IPS-20b (cell line): ENCODE measurements around the gene ZFPM1.

Source experiments
- H3K27ac ChIP-seq: one replicate; pipeline ENCODE4 v1.5.1; 2013; ENCODE audit warnings: low read length
- H3K27me3 ChIP-seq: 2 replicates; pipeline ENCODE4 v1.6.1; 2013; ENCODE audit warnings: mild to moderate bottlenecking, low read length, inconsistent platforms; ENCODE audit not compliant: insufficient read depth
- H3K36me3 ChIP-seq: 2 replicates; pipeline ENCODE4 v1.6.1; 2013; ENCODE audit warnings: low read depth, mild to moderate bottlenecking, inconsistent platforms, low read length, moderate library complexity; ENCODE audit not compliant: insufficient read depth
- H3K4me1 ChIP-seq: 2 replicates; pipeline ENCODE4 v1.6.1; 2013; ENCODE audit warnings: mild to moderate bottlenecking, control low read depth, inconsistent platforms, low read length, moderate library complexity; ENCODE audit not compliant: insufficient read depth
- H3K4me3 ChIP-seq: 2 replicates; pipeline ENCODE4 v1.5.1; 2013; ENCODE audit warnings: mild to moderate bottlenecking, low read length, inconsistent platforms
- H3K9ac ChIP-seq: 2 replicates; pipeline ENCODE4 v1.6.1; 2013; ENCODE audit warnings: low read depth, mild to moderate bottlenecking, inconsistent platforms, low read length, moderate library complexity
- H3K9me3 ChIP-seq: 2 replicates; pipeline ENCODE4 v1.6.1; 2013; ENCODE audit warnings: mild to moderate bottlenecking, low read depth, low read length, inconsistent platforms; ENCODE audit not compliant: insufficient read depth

The ZFPM1 gene

GRCh38 chr16:88446736-88447135 lies 6.3 kb upstream of the ZFPM1 start:
- Histone ChIP-seq H3K4me1 (no peaks in the 10 kb centered on the region), H3K9me3 (no peaks in the 10 kb centered on the region), H3K27ac (no peak overlapping the region), H3K9ac (no peak overlapping the region), H3K27me3 (peaks cover 21% of the 10 kb centered on the region), H3K4me3 (no peak overlapping the region), H3K36me3 (no peaks in the 10 kb centered on the region)

GRCh38 chr16:88447881-88448280 lies 5.2 kb upstream of the ZFPM1 start:
- H3K9me3 ChIP-seq: no peaks in the 10 kb centered on the region
- no peaks in the 10 kb centered on the region for H3K4me1 ChIP-seq
- H3K27me3 ChIP-seq: peaks cover 29% of the 10 kb centered on the region
- no peak overlapping the region for H3K27ac ChIP-seq
- H3K9ac ChIP-seq: no peak overlapping the region
- H3K36me3 ChIP-seq: no peaks in the 10 kb centered on the region
- H3K4me3 ChIP-seq: no peak overlapping the region

- H3K4me1 ChIP-seq: no peaks in the 10 kb centered on the region
- H3K27ac ChIP-seq: no peak overlapping the region
- no peaks in the 10 kb centered on the region for H3K36me3 ChIP-seq
- no peaks in the 10 kb centered on the region for H3K9me3 ChIP-seq
- H3K27me3 ChIP-seq: peaks cover 30% of the 10 kb centered on the region
- no peak overlapping the region for H3K4me3 ChIP-seq
- no peak overlapping the region for H3K9ac ChIP-seq
Observed at GRCh38 chr16:88448461-88449266, 4.4 kb upstream of the ZFPM1 start.

- Histone ChIP-seq H3K4me1 (no peaks in the 10 kb centered on the region), H3K36me3 (no peaks in the 10 kb centered on the region), H3K9ac (no peak overlapping the region), H3K9me3 (no peaks in the 10 kb centered on the region), H3K4me3 (no peak overlapping the region), H3K27me3 (peaks cover 35% of the 10 kb centered on the region), H3K27ac (no peak overlapping the region)
Observed at GRCh38 chr16:88449267-88449561, 3.9 kb upstream of the ZFPM1 start.

GRCh38 chr16:88451586-88452481 lies 1.2 kb upstream of the ZFPM1 start:
- no peak overlapping the region for H3K27ac ChIP-seq
- no peaks in the 10 kb centered on the region for H3K36me3 ChIP-seq
- H3K9me3 ChIP-seq: no peaks in the 10 kb centered on the region
- H3K4me1 ChIP-seq: 0 out of 2 replicates have a peak, but pooled peaks cover 4% of the 10 kb centered on the region
- no peak overlapping the region; the same call in 1 of the 2 replicates for H3K4me3 ChIP-seq
- no peak overlapping the region for H3K9ac ChIP-seq
- peaks cover 61% of the 10 kb centered on the region for H3K27me3 ChIP-seq

- peak overlapping the region; percentile 68; the same call in 1 of the 2 replicates for H3K4me3 ChIP-seq
- 0 out of 2 replicates have a peak, but pooled peaks cover 4% of the 10 kb centered on the region for H3K4me1 ChIP-seq
- no peaks in the 10 kb centered on the region for H3K36me3 ChIP-seq
- no peak overlapping the region for H3K9ac ChIP-seq
- H3K27ac ChIP-seq: no peak overlapping the region
- H3K9me3 ChIP-seq: no peaks in the 10 kb centered on the region
- peaks cover 69% of the 10 kb centered on the region for H3K27me3 ChIP-seq
Observed at GRCh38 chr16:88452482-88453216, 431 bp upstream of the ZFPM1 start.

GRCh38 chr16:88453611-88454522 lies 787 bp downstream of the ZFPM1 start:
- no peak overlapping the region for H3K9ac ChIP-seq
- H3K27me3 ChIP-seq: peaks cover 78% of the 10 kb centered on the region
- H3K4me1 ChIP-seq: 0 out of 2 replicates have a peak, but pooled peaks cover 4% of the 10 kb centered on the region
- H3K4me3 ChIP-seq: peak overlapping the region; percentile 49; the same call in 1 of the 2 replicates
- H3K27ac ChIP-seq: no peak overlapping the region
- H3K9me3 ChIP-seq: no peaks in the 10 kb centered on the region
- no peaks in the 10 kb centered on the region for H3K36me3 ChIP-seq

- Histone ChIP-seq H3K36me3 (no peaks in the 10 kb centered on the region), H3K9me3 (no peaks in the 10 kb centered on the region), H3K9ac (no peak overlapping the region), H3K4me3 (peak overlapping the region; percentile 60), H3K27ac (no peak overlapping the region), H3K4me1 (0 out of 2 replicates have a peak, but pooled peaks cover 4% of the 10 kb centered on the region), H3K27me3 (peaks cover 78% of the 10 kb centered on the region)
Observed at GRCh38 chr16:88454523-88454947, 1.5 kb downstream of the ZFPM1 start.

GRCh38 chr16:88455610-88456355 lies 2.7 kb downstream of the ZFPM1 start:
- H3K36me3 ChIP-seq: no peaks in the 10 kb centered on the region
- H3K9ac ChIP-seq: peak overlapping the region; percentile 53; the same call in 1 of the 2 replicates
- peaks cover 67% of the 10 kb centered on the region for H3K27me3 ChIP-seq
- H3K4me1 ChIP-seq: 0 out of 2 replicates have a peak, but pooled peaks cover 4% of the 10 kb centered on the region
- no peaks in the 10 kb centered on the region for H3K9me3 ChIP-seq
- H3K4me3 ChIP-seq: peak overlapping the region; percentile 67
- no peak overlapping the region for H3K27ac ChIP-seq
